SHP77 (cell line): Measurements from ENCODE around the gene PPP4R3A.
"Not testable (repeated sequence)": the region's sequence is repeated elsewhere in the genome, so short reads cannot be mapped to it uniquely, and the experiment has no call there.

Experiments used
- DNase-seq, 2 experiments: peaks; one replicate each; lab custom pipeline; 2025; lab: John Stamatoyannopoulos, UW

The PPP4R3A gene

GRCh38 chr14:91503000-91503504, 7.1 kb downstream of the PPP4R3A start:
- no peak for DNase-seq

DNA sequence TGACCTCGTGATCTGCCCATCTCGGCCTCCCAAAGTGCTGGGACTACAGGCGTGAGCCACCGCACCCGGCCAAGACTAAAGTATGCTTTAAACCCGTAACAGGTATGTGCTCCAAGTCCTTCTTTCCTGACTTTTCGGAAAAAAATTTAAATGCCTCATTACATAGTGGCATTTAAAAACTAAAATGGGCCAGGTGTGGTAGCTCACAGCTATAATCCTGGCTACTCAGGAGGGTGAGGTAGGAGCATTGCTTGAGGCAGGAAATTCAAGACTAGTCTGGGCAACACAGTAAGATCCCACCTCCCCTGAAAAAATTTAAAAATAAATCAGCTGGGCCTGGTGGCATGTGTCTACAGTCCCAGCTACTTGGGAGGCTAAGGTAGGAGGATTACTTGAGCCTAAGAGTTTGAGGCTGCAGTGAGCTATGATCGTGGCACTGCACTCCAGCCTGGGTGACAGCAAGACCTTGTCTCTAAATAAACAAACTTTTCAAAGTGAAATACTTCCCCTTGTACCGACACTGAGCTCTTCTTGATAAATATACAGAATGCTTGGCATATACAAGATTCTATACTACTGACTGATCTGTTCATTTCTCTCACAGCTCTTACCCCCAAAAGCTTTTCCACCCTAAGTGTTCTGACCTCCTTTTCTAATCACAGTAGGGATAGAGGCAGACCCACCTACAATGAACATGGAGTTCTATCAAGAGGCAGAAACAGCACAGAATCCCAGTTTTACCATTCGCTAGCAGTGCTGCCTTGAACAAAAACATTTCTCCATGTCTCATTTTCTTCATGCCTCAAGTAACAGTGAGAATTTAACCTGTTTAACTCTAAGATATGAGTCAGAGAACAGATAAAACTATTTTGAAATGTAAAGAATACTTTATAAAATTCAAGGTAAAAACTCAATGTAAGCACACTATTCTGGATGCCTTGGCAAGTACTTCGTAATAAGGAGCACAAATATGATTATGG, 7.9 kb downstream of the PPP4R3A start:
- DNase-seq, result no peak

DNA sequence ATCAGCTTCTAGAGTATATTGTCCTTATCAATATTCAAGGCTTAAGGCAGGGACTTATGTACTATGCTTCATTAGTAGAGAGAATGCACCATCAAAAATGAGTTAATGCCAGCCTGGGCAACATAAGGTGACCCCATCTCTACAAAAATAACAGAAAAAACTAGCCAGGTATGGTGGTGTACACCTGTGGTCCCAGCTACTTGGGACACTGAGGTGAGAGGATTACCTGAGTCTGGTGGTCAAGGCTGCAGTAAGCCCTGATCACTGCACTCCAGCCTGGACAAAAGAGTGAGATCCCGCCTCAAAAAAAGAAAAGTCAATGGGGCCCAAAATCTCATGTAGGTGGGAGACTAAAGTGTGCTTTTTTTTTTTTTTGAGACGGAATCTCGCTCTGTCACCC, 8.8 kb downstream of the PPP4R3A start:
- DNase-seq, result no peak

- no peak for DNase-seq
Measured at GRCh38 chr14:91496790-91497189, 13.3 kb downstream of the PPP4R3A start.

- DNase-seq, result not testable (repeated sequence)
Measured at GRCh38 chr14:91494392-91495065, 15.6 kb downstream of the PPP4R3A start.

- DNase-seq, result no peak
Measured at GRCh38 chr14:91493169-91493568, 16.9 kb downstream of the PPP4R3A start.

- DNase-seq, result no peak
Measured at GRCh38 chr14:91484744-91485143, 25.4 kb downstream of the PPP4R3A start.

DNA sequence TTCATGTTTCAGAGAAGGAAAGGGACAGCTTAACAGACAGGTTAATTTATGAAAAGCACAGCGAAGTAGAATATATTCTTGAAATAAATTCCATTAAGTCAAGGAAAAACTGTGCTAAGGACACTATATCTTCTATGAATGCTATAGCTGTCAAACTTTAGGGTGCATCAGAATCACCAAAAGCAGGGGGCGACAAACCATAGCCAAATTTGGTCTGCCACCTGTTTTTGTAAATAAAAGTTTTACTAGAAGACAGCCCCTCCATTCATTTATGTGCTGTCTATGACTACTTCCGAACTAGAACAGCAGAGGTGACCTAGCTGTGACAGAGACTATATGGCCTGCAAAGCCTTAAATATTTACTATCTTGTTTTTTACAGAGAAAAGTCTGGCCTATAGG, 25.9 kb downstream of the PPP4R3A start:
- no peak for DNase-seq

- no peak for DNase-seq
Measured at GRCh38 chr14:91482263-91483013, 27.7 kb downstream of the PPP4R3A start.

GRCh38 chr14:91477388-91477787, 32.7 kb downstream of the PPP4R3A start:
- DNase-seq, result no peak

DNA sequence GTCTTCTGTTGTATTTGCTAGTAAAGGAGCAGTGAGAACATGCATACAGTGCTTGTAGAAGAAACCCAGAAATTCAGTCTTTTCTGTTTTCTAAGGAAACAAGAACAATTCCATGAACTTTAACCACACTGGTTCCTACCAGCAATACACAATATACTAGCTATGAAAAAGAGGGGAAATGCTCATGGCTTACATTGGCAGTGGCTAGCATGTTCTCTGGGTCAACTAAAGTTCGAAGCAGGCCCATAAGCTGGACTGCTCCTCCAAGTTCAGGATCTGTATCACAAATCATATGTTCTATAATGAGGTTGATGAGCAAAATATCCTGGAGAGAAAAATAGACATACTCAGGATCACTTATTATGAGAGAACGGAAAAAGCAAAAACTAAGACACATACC, 37.1 kb downstream of the PPP4R3A start:
- DNase-seq, result no peak

DNA sequence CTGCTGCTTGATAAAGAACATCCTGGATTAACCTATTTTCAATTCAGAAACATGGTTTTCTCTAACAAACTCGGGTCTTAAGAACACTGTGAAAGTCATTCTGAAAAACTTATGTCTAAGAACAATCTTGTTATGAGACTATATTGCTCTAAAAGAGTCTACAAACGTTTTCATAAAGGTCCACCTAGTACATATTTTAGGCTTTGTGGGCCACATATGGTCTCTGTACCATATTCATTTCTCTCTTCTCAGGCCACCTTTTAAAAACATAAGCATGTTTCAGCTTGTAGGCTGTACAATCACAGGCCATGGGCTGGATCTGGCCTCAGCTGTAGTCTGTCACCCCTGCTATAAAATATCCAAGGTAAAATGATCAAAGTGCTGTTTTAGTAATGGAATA, 39.9 kb downstream of the PPP4R3A start:
- no peak for DNase-seq

- DNase-seq, result no peak
Measured at GRCh38 chr14:91466192-91466591, 43.9 kb downstream of the PPP4R3A start.

GRCh38 chr14:91464615-91465205, 45.4 kb downstream of the PPP4R3A start:
- DNase-seq, result no peak

- DNase-seq, result no peak
Measured at GRCh38 chr14:91458612-91459011, 51.5 kb downstream of the PPP4R3A start.

DNA sequence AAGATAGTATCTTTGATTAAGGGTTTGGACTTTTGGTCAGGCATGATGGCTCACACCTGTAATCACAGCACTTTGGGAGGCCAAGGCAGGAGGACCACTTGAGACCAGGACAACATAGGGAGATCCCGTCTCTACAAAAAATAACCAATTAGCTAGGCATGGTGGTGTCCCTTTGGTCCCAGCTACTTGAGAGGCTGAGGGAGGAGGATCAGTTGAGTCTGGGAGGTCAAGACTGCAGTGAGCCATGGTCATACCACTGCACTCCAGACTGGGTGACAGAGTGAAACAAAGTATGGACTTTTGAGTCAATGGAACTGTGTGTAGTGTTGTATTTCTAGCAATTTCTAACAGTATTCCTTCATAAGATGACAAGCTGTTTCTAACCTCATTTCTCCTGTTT, 53.8 kb downstream of the PPP4R3A start:
- no peak for DNase-seq

DNA sequence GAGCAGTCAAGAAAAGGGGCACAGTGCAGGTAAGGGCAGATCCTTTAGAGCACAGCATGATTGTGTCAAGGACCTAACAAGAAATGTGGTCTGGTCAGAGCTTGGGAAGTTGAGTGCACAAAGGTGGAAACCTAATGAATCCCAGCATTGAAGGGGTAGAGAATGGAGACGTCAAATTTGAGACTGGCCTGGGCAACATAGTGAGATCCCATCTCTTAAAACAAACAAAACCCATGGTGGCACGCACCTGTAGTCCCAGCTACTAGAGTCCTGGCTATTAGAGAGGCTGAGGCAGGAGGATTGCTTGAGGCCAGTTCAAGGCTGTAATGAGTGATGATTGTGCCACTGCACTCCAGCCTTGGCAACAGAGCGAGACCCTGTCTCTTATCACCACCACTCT, 55.5 kb downstream of the PPP4R3A start:
- no peak for DNase-seq

DNA sequence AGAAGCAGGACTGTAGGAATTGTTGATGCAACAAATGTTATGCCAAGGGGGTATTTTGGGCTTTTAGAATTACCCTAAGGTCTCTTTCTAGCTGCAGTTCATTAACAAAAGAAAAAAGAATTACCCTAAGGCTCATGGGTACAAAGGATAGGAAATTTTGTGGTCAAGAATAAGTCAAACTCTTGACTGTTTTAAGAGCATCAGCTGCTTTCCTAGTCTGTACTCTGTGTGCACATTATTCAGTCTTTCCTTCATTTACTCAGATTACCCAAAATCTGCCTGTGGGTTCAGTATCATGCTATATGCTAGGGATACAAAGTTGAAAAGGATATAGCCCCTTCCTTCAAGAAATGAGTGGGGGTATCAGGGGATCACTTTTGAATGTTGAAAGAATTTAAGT, 56.0 kb downstream of the PPP4R3A start:
- no peak for DNase-seq

DNA sequence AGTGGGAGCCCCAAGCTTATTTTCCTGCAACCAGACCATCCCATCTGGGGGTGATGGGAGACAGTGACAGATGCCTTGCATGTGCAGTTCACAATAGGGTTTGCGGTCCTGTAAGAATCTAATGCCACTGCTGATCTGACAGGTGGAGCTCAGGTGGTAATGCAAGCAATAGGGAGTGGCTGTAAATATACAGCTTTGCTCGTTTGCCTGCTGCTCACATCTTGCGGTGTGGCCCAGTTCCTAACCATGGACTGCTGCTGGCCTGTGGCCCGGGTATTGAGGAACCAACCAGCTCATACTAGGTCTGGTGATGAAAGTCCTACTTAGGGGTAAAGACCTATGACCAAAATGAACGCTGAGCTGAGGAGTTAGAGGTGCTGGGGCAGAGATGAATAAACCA, 56.4 kb downstream of the PPP4R3A start:
- no peak for DNase-seq

GRCh38 chr14:91444335-91445020, 65.6 kb downstream of the PPP4R3A start:
- no peak for DNase-seq

- no peak for DNase-seq
Measured at GRCh38 chr14:91439345-91439744, 70.8 kb downstream of the PPP4R3A start.
